Stimulated activated CD4-positive, alpha-beta T cell treated with anti-CD3 and anti-CD28 coated beads, Interleukin-12 subunit alpha, Interleukin-12 subunit beta, amount 100 ng/mL, for 48 hours (primary cell): ENCODE measurements around the gene INPP4A.

Experiments used
- DNase-seq, 3 donors: peaks; one replicate each; pipeline ENCODE4 v3.0.0-alpha.2; 2020; ENCODE audit warnings: low read depth in 2 of 3, low spot score in 1 of 3

The INPP4A gene

GRCh38 chr2:98537390-98538126 is 92.9 kb downstream of the INPP4A start:
- no peak for DNase-seq

- no peak for DNase-seq
Measured at GRCh38 chr2:98538280-98539041, 93.8 kb downstream of the INPP4A start.

GRCh38 chr2:98539056-98539735 is 94.5 kb downstream of the INPP4A start:
- no peak for DNase-seq

GRCh38 chr2:98540536-98540935 is 95.9 kb downstream of the INPP4A start:
- DNase-seq, result no peak

- no peak for DNase-seq
Measured at GRCh38 chr2:98541489-98541888, 96.8 kb downstream of the INPP4A start.

GRCh38 chr2:98541906-98542305 is 97.2 kb downstream of the INPP4A start:
- DNase-seq, result no peak

- no peak for DNase-seq
Measured at GRCh38 chr2:98543214-98543613, 98.6 kb downstream of the INPP4A start.

GRCh38 chr2:98543842-98544241 is 99.2 kb downstream of the INPP4A start:
- DNase-seq, result no peak

- no peak for DNase-seq
Measured at GRCh38 chr2:98545591-98545990, 100.9 kb downstream of the INPP4A start.

GRCh38 chr2:98546186-98546585 is 101.5 kb downstream of the INPP4A start:
- no peak for DNase-seq

- DNase-seq, result no peak
Measured at GRCh38 chr2:98547092-98547790, 102.6 kb downstream of the INPP4A start.

- no peak for DNase-seq
Measured at GRCh38 chr2:98548920-98549818, 104.5 kb downstream of the INPP4A start.

GRCh38 chr2:98550165-98550564 is 105.5 kb downstream of the INPP4A start:
- DNase-seq, result no peak

- DNase-seq, result peak; percentile 17 to 44 (median 29)
Measured at GRCh38 chr2:98551316-98551715, 106.7 kb downstream of the INPP4A start.

GRCh38 chr2:98552499-98553179 is 108.0 kb downstream of the INPP4A start:
- no peak for DNase-seq

GRCh38 chr2:98554116-98554861 is 109.6 kb downstream of the INPP4A start:
- DNase-seq, result no peak

- DNase-seq, result no peak
Measured at GRCh38 chr2:98555696-98556095, 111.0 kb downstream of the INPP4A start.

- no peak for DNase-seq
Measured at GRCh38 chr2:98556344-98557033, 111.8 kb downstream of the INPP4A start.
